Muscle of arm (tissue), 12 donors: ENCODE data around the gene CKAP2L. TPM values are rescaled to one million over a fixed set of nuclear protein-coding genes. Genes with fewer than 3 reads are reported as not detected.

Experiments
- polyA plus RNA-seq, 12 donors: library from polyadenylated mRNA; unstranded; fragments of 120-200 nt; gene quantifications; one replicate each; pipeline ENCODE4 v1.2.1, GENCODE V29; 2013; ENCODE audit not compliant: insufficient read length in 12 of 12

Gene CKAP2L
- polyA plus RNA-seq, 12 donors = 6.1 to 22.5 (median 9.8) TPM; not detected in 1

Other genes with a start within 250 kb of the CKAP2L start
- 10 to 100 TPM in 10 of 12 donors, 1 to 10 TPM in 1, not detected in 1; 9.9 to 17.7 (median 14.8) TPM for gene POLR1B, start 222.1 kb downstream of the CKAP2L start, polyA plus RNA-seq
- 10 to 100 TPM in 11 of 12 donors, not detected in 1; 18.1 to 56.7 (median 23.9) TPM for gene CHCHD5, start 180.0 kb downstream of the CKAP2L start, polyA plus RNA-seq
- 10 to 100 TPM in 11 of 12 donors, not detected in 1; 17.4 to 31.1 (median 24.8) TPM for gene SLC20A1, start 118.7 kb downstream of the CKAP2L start, polyA plus RNA-seq
- 1 to 10 TPM in 1 of 12 donors, not detected in 11; 1.5 TPM for gene NT5DC4, start 43.6 kb downstream of the CKAP2L start, polyA plus RNA-seq
- under 1 TPM in 3 of 12 donors, not detected in 9; 0.08 to 0.28 (median 0.18) TPM for gene IL1A, start 19.9 kb upstream of the CKAP2L start, polyA plus RNA-seq
- 1 to 10 TPM in 4 of 12 donors, under 1 TPM in 6, not detected in 2; 0.37 to 7.8 (median 0.58) TPM for gene IL1B, start 72.2 kb upstream of the CKAP2L start, polyA plus RNA-seq
- gene IL37, start 146.6 kb upstream of the CKAP2L start, polyA plus RNA-seq = not detected
- gene IL36G, start 213.4 kb upstream of the CKAP2L start, polyA plus RNA-seq = under 1 TPM in 6 of 12 donors, not detected in 6; 0.21 to 0.55 (median 0.31) TPM
- gene IL36A, start 240.8 kb upstream of the CKAP2L start, polyA plus RNA-seq = not detected